DOHH2 (cell line): Measurements from ENCODE around the gene SCGB1D2.

ENCODE experiments used
- EZH2phosphoT487 ChIP-seq: fragments of 200-600 bp; sonication (generic); IDR thresholded peaks from 2 replicates; pipeline ENCODE4 v1.6.1; 2017; ENCODE audit warnings: borderline replicate concordance, mild to moderate bottlenecking, antibody characterized with exemption, low read length, moderate library complexity, mixed read lengths
- TF ChIP-seq, protein P1 (sequence below): fragments of 200-600 bp; sonication (generic); IDR thresholded peaks from one replicate; pipeline ENCODE4 v1.5.1; 2014; ENCODE audit warnings: antibody characterized with exemption, mild to moderate bottlenecking, low read depth, low read length; ENCODE audit not compliant: poor library complexity, severe bottlenecking

DNA sequence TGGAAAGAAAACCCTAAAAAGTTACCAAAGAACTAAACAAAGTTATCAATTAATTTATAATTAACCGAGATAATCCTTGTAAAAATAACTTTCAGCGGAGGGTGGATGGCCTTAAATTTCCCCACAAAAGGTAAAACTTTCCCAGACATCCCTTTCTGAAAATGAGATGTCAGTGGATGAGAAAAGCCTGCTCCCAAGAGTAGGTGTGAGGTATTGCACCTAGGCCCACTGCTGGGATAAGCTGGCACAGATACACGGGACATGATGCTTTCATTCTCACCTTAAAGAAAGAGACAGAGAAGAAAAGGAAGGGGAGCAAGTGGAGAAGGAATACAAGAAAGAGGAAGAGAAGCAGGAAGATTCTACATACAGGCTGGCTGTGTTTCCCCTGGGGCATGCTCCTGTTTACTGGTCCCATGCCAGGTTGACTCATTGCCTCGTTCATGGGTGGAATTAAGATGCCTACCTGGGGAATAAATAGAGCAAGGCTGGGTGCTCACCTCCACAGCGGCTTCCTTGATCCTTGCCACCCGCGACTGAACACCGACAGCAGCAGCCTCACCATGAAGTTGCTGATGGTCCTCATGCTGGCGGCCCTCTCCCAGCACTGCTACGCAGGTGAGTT, 27.7 kb downstream of the SCGB1D2 start, which contains the start of gene SCGB2A2:
- TF ChIP-seq, protein P1, sequence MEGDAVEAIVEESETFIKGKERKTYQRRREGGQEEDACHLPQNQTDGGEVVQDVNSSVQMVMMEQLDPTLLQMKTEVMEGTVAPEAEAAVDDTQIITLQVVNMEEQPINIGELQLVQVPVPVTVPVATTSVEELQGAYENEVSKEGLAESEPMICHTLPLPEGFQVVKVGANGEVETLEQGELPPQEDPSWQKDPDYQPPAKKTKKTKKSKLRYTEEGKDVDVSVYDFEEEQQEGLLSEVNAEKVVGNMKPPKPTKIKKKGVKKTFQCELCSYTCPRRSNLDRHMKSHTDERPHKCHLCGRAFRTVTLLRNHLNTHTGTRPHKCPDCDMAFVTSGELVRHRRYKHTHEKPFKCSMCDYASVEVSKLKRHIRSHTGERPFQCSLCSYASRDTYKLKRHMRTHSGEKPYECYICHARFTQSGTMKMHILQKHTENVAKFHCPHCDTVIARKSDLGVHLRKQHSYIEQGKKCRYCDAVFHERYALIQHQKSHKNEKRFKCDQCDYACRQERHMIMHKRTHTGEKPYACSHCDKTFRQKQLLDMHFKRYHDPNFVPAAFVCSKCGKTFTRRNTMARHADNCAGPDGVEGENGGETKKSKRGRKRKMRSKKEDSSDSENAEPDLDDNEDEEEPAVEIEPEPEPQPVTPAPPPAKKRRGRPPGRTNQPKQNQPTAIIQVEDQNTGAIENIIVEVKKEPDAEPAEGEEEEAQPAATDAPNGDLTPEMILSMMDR = no peak
- no peak for TF ChIP-seq EZH2phosphoT487
